Activated T-cell treated with anti-CD3 and anti-CD28 coated beads for 1 hour (primary cell): ENCODE data around the gene COLEC11.
"Not testable (repeated sequence)": the region's sequence is repeated elsewhere in the genome, so short reads cannot be mapped to it uniquely, and the experiment has no call there.

Source experiments
- DNase-seq: peaks from one replicate; pipeline ENCODE4 v3.0.0-alpha.2; 2020; ENCODE audit warnings: low read depth

COLEC11 gene

GRCh38 chr2:3594493-3595281, at the start of gene COLEC11:
TSS of gene COLEC11 (plus strand) at chr2:3595112. CDS start at chr2:3604341, 9,229 bp downstream.
- no peak for DNase-seq

- DNase-seq: no peak
These were observed 49.0 kb upstream of the COLEC11 start for GRCh38 chr2:3545788-3546478.

GRCh38 chr2:3547915-3548314, 47.0 kb upstream of the COLEC11 start:
- DNase-seq: no peak

GRCh38 chr2:3553946-3554345, 41.0 kb upstream of the COLEC11 start:
- no peak for DNase-seq

GRCh38 chr2:3557639-3558204, 37.2 kb upstream of the COLEC11 start:
- no peak for DNase-seq

- peak; percentile 98 for DNase-seq
These were observed 36.5 kb upstream of the COLEC11 start, which contains the start of gene RNASEH1 for GRCh38 chr2:3558205-3559014. TSS of gene RNASEH1 (minus strand) at chr2:3558333. CDS start at chr2:3558260, 73 bp downstream.

- DNase-seq: no peak
These were observed 31.4 kb upstream of the COLEC11 start for GRCh38 chr2:3563521-3563976.

- DNase-seq: no peak
These were observed 29.8 kb upstream of the COLEC11 start for GRCh38 chr2:3565117-3565516.

GRCh38 chr2:3566806-3567205, 28.1 kb upstream of the COLEC11 start:
- DNase-seq: no peak

GRCh38 chr2:3569656-3570055, 25.3 kb upstream of the COLEC11 start:
- not testable (repeated sequence) for DNase-seq

- DNase-seq: no peak
These were observed 23.6 kb upstream of the COLEC11 start for GRCh38 chr2:3571284-3571683.

- DNase-seq: no peak
These were observed 22.3 kb upstream of the COLEC11 start for GRCh38 chr2:3572620-3573019.

GRCh38 chr2:3574155-3574554, 20.8 kb upstream of the COLEC11 start:
- no peak for DNase-seq

- peak; percentile 11 for DNase-seq
These were observed 19.2 kb upstream of the COLEC11 start for GRCh38 chr2:3575534-3576262.

- not testable (repeated sequence) for DNase-seq
These were observed 18.7 kb upstream of the COLEC11 start for GRCh38 chr2:3576263-3576630.

- DNase-seq: no peak
These were observed 15.9 kb upstream of the COLEC11 start for GRCh38 chr2:3578987-3579386.

- no peak for DNase-seq
These were observed 14.5 kb upstream of the COLEC11 start for GRCh38 chr2:3580449-3580848.

GRCh38 chr2:3581367-3582262, 13.3 kb upstream of the COLEC11 start:
- DNase-seq: no peak

- no peak for DNase-seq
These were observed 10.8 kb upstream of the COLEC11 start for GRCh38 chr2:3584076-3584475.

GRCh38 chr2:3584608-3585260, 10.2 kb upstream of the COLEC11 start:
- DNase-seq: no peak
